HepG2 (cell line): ENCODE measurements around the gene TBX18. TPM values are rescaled to one million over a fixed set of nuclear protein-coding genes. Genes with fewer than 3 reads are reported as not detected.

ENCODE experiments used
- ATAC-seq: fragments of 200-7000 bp; cut with Tn5 transposase; 3 replicates; pipeline ENCODE4 v1.9.1; 2020; ENCODE audit warnings: mild to moderate bottlenecking, moderate library complexity
- BruUV-seq: library from RNA; stranded (reverse); fragments of 400-500 nt; replicated peaks from 2 replicates; lab custom pipeline; 2021; lab: Mats Ljungman, UMichigan
- CTCF ChIA-PET: fragments of 300-600 bp; formaldehyde crosslinking; extraction: SDS; loops from one replicate; lab custom pipeline; 2021; ENCODE audit warnings: low total read pairs, inconsistent platforms, low intra/inter-chr PET ratio; lab: Yijun Ruan, JAX
- POLR2A ChIA-PET: fragments of 350-600 bp; sonication (Branson Sonifier 250); formaldehyde crosslinking; loops from one replicate; lab custom pipeline; 2020; ENCODE audit warnings: antibody characterized with exemption, inconsistent platforms; lab: Yijun Ruan, JAX
- DNase-seq: peaks from one replicate; pipeline ENCODE4 v3.0.0-alpha.2; 2015; ENCODE audit warnings: low spot score
- FAIRE-seq: peaks from 3 replicates; lab custom pipeline; 2011; peaks lifted over from hg19 to GRCh38; lab: Jason Lieb, UNC
- H2AFZ ChIP-seq: one replicate; pipeline ENCODE4 v1.6.1; 2011; ENCODE audit warnings: low read length, inconsistent platforms
- H3K27ac ChIP-seq: fragments of 300-600 bp; 3 replicates; pipeline ENCODE4 v1.8.0; 2011; ENCODE audit warnings: mixed run types, mild to moderate bottlenecking, mixed read lengths, low read length, inconsistent platforms; ENCODE audit not compliant: insufficient read depth; ENCODE audit errors: extremely low read length
- H3K27me3 ChIP-seq, 2 experiments: fragments of 200-600 bp in 1 of 2; 2 replicates in 1 of 2; 3 replicates in 1 of 2; pipeline versions ENCODE4 v1.6.0 to v1.8.0; 2011; ENCODE audit warnings: low read length in 2 of 2, mild to moderate bottlenecking in 2 of 2, moderate library complexity in 2 of 2, inconsistent platforms in 1 of 2; ENCODE audit not compliant: insufficient read depth in 2 of 2, control insufficient read depth in 1 of 2
- H3K36me3 ChIP-seq, 2 experiments: fragments of 200-600 bp in 1 of 2; replicated peaks in 1 of 2; 2 replicates in 1 of 2; 3 replicates in 1 of 2; pipeline versions ENCODE4 v1.5.1 to v1.8.0; 2011; ENCODE audit warnings: low read length in 2 of 2, inconsistent platforms in 1 of 2; ENCODE audit not compliant: insufficient read depth in 2 of 2, control insufficient read depth in 1 of 2
- H3K4me1 ChIP-seq: 2 replicates; pipeline ENCODE4 v1.5.1; 2012; ENCODE audit warnings: low read length, inconsistent platforms; ENCODE audit not compliant: insufficient read depth
- H3K4me2 ChIP-seq: 2 replicates; pipeline ENCODE4 v1.6.0; 2011; ENCODE audit warnings: low read depth, low read length, inconsistent platforms
- H3K4me3 ChIP-seq, 3 experiments: fragments of 200-600 bp in 1 of 3; sonication (generic), shearing (Covaris generic) in 1 of 3; replicated peaks in 1 of 3; 2 replicates each; pipeline ENCODE4 v1.5.1; 2011 to 2016; ENCODE audit warnings: low read length in 3 of 3, inconsistent platforms in 2 of 3, low read depth in 2 of 3, mild to moderate bottlenecking in 2 of 3, control low read depth in 1 of 3, mixed read lengths in 1 of 3; ENCODE audit not compliant: insufficient read depth in 1 of 3
- H3K79me2 ChIP-seq: one replicate; pipeline ENCODE4 v1.6.1; 2011; ENCODE audit warnings: low read length, inconsistent platforms; ENCODE audit not compliant: insufficient read depth
- H3K9ac ChIP-seq: 2 replicates; pipeline ENCODE4 v1.6.0; 2011; ENCODE audit warnings: mild to moderate bottlenecking, low read depth, low read length, inconsistent platforms; ENCODE audit not compliant: insufficient read depth
- H3K9me3 ChIP-seq: 2 replicates; pipeline ENCODE4 v1.5.1; 2012; ENCODE audit warnings: mild to moderate bottlenecking, low read length
- H4K20me1 ChIP-seq: 2 replicates; pipeline ENCODE4 v1.6.0; 2011; ENCODE audit warnings: inconsistent platforms, mild to moderate bottlenecking, low read length, moderate library complexity; ENCODE audit not compliant: insufficient read depth
- DR1 ChIP-seq: sonication (generic); formaldehyde crosslinking; IDR thresholded peaks from 2 replicates; pipeline ENCODE4 v1.8.0; 2021; ENCODE audit warnings: mild to moderate bottlenecking, missing genetic modification reagents, inconsistent platforms
- GABPB1 ChIP-seq: IDR thresholded peaks from 2 replicates; pipeline ENCODE4 v1.6.1; 2016; ENCODE audit warnings: mild to moderate bottlenecking, missing genetic modification reagents, moderate library complexity, missing compliant biosample characterization
- KAT2B ChIP-seq: fragments of 150-350 bp; IDR thresholded peaks from 2 replicates; pipeline ENCODE4 v1.6.1; 2014; ENCODE audit warnings: low read depth, low read length, borderline replicate concordance
- MAF1 ChIP-seq: sonication (generic); formaldehyde crosslinking; IDR thresholded peaks from 2 replicates; pipeline ENCODE4 v1.5.0; 2020; ENCODE audit warnings: missing genetic modification reagents, borderline replicate concordance
- MAFF ChIP-seq: IDR thresholded peaks from 2 replicates; pipeline ENCODE4 v1.6.1; 2011; ENCODE audit warnings: low read depth, low read length, improper control_type of control experiment
- MAFK ChIP-seq, 2 experiments: IDR thresholded peaks in 1 of 2; conservative IDR thresholded peaks in 1 of 2; 2 replicates each; pipeline ENCODE4 v1.6.1; 2011; ENCODE audit warnings: improper control_type of control experiment in 2 of 2, low read length in 2 of 2
- PTBP1 ChIP-seq: fragments of 200-400 bp; formaldehyde crosslinking; IDR thresholded peaks from 2 replicates; pipeline ENCODE4 v1.6.1; 2018; ENCODE audit warnings: low read length, low read depth; ENCODE audit not compliant: poor library complexity, severe bottlenecking
- SALL1 ChIP-seq: sonication (generic); formaldehyde crosslinking; IDR thresholded peaks from 2 replicates; pipeline ENCODE4 v1.8.0; 2022; ENCODE audit warnings: mild to moderate bottlenecking, missing genetic modification reagents
- SIN3A ChIP-seq: IDR thresholded peaks from 2 replicates; pipeline ENCODE4 v1.6.1; 2011; ENCODE audit warnings: low read depth, mild to moderate bottlenecking, control low read depth, low read length, borderline replicate concordance
- SP1 ChIP-seq, 2 experiments: fragments of 450-650 bp in 1 of 2; sonication (generic) in 1 of 2; formaldehyde crosslinking in 1 of 2; IDR thresholded peaks; 2 replicates each; pipeline versions ENCODE4 v1.4.0 to v1.6.1; 2016 to 2020; ENCODE audit warnings: missing genetic modification reagents in 1 of 2
- THAP11 ChIP-seq: IDR thresholded peaks from 2 replicates; pipeline ENCODE4 v1.6.1; 2016; ENCODE audit warnings: missing biosample characterization, missing genetic modification reagents
- ZNF501 ChIP-seq: sonication (generic); formaldehyde crosslinking; IDR thresholded peaks from 2 replicates; pipeline ENCODE4 v1.5.1; 2020; ENCODE audit warnings: mild to moderate bottlenecking, moderate library complexity, missing genetic modification reagents
- ZNF547 ChIP-seq: sonication (generic); formaldehyde crosslinking; IDR thresholded peaks from 2 replicates; pipeline ENCODE4 v1.5.1; 2020; ENCODE audit warnings: mild to moderate bottlenecking, missing genetic modification reagents
- WGBS: methylation state at CpG from one replicate; pipeline ENCODE4 v1.1.6; 2017; ENCODE audit warnings: low lambda C conversion rate; 5-methylcytosine and 5-hydroxymethylcytosine counted together
- in situ Hi-C: cut with HindIII; loops from 2 replicates; pipeline ENCODE4 v1.10.0; 2017; ENCODE audit warnings: low pct_unique_long_range_greater_than_20kb; ENCODE audit not compliant: extremely low pct_ligation_motif_present
- intact Hi-C: fragments of 100-400 bp; cut with micrococcal nuclease; formaldehyde crosslinking; loops from one replicate; pipeline ENCODE4 v1.10.0; 2022; ENCODE audit not compliant: unreplicated experiment
- polyA plus RNA-seq, 8 experiments: library from polyadenylated mRNA; depleted of rRNA in 3 of 8; stranded (reverse) in 7 of 8; unstranded in 1 of 8; fragments of >200 nt; fragmentation: Illumina TruSeq in 4 of 8; extraction: Trizol in 4 of 8; gene quantifications; 2 replicates each; pipeline versions ENCODE4 v1.2.1 to v1.2.3, GENCODE V29; 2011 to 2016; ENCODE audit warnings: low read depth in 4 of 8, missing spikeins in 1 of 8, mixed read lengths in 1 of 8; ENCODE audit not compliant: insufficient read depth in 1 of 8
- total RNA-seq, 5 experiments: library from RNA; depleted of rRNA; stranded (reverse); fragments of >200 nt; fragmentation: Illumina TruSeq; extraction: Trizol; gene quantifications; 2 replicates each; pipeline ENCODE4 v1.2.3, GENCODE V29; 2016; ENCODE audit warnings: low read depth in 1 of 5
- TF ChIP-seq, protein P1 (sequence below): sonication (generic); formaldehyde crosslinking; IDR thresholded peaks from 2 replicates; pipeline ENCODE4 v1.5.1; 2020; ENCODE audit warnings: mild to moderate bottlenecking, moderate library complexity, missing genetic modification reagents

TBX18 gene
- total and polyA plus RNA-seq, 2 of the 13 experiments (the other 11 are each of a cell fraction or from before 2014, with no cell fraction given), result not detected

DNA sequence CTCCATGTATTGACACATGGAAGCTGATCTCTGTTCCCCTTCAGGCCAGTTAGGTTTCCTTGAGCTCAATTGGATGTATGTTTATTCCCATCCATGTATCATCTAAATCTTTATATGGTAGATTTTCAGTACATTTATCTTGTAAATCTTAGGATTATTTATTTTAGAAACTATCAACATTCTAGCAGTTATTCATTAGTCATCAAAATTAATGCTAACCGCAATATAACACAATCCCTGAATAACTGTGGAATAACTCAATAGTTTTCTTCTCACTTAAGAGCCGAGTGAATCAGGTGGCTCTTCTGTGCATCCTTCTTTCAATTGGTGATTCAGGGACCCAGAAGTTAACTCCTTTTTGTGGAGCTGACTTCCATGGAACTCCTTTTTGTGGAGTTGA, 15.5 kb upstream of the TBX18 start:
- Histone ChIP-seq H2AFZ (no peak overlapping the region), H3K4me1 (no peaks in the 10 kb centered on the region), H3K79me2 (no peaks in the 10 kb centered on the region), H3K27ac (no peak overlapping the region), H3K9ac (no peak overlapping the region), H3K4me2 (no peak overlapping the region), H3K36me3 (no peaks in the 10 kb centered on the region), H4K20me1 (no peaks in the 10 kb centered on the region), H3K4me3 (no peak overlapping the region), H3K9me3 (no peaks in the 10 kb centered on the region), H3K27me3 (no peaks in the 10 kb centered on the region)
- BruUV-seq, result no TSS peak
- intact Hi-C loops, result no loop called here
- FAIRE-seq (no peak), ATAC-seq (no peak), DNase-seq (no peak)
- in situ Hi-C loops, result no loop called here
- ChIA-PET CTCF (no interaction called here), POLR2A (no interaction called here)
- TF ChIP-seq ZNF501 (CRISPR knock-in tag) (no peak), MAFK (conservative IDR thresholded peaks at IDR 0.05 in 1 of 2, IDR thresholded peaks at IDR 0.05 in 1 of 2; ENCODE audit: low read length in 2 of 2) (peak; percentile 65 to 82), MAFF (peak; percentile 72; the same call in 1 of the 2 replicates)
- WGBS, result 2% methylated on average over 2 of the region's 2 CpGs

DNA sequence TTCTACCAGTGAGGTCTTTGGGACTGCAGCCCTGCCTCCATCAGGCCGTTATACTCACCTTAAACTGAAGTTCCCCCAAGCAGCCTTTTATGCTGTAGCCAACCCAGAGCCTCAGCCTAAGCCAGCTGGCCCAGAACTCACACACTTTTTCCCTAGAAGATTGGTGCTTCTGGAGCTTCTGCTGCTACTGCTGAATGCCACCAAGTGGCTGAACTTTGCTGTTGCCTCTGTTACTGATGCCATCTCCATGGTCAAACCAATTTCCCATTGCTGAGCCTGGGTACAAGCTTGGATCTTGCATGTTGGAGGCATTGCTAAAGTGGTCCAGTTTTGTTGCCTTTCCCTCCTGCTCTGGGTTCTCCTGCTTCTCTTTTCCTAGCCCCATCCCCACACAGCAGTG, 15.0 kb upstream of the TBX18 start:
- CTCF ChIA-PET, result no interaction called here
- no peak overlapping the region for H3K4me3 ChIP-seq
- in situ Hi-C loops, result no loop called here
- POLR2A ChIA-PET, result no interaction called here
- H3K9me3 ChIP-seq, result no peaks in the 10 kb centered on the region
- H3K79me2 ChIP-seq, result no peaks in the 10 kb centered on the region
- no peak for FAIRE-seq
- no peak overlapping the region for H3K9ac ChIP-seq
- no peaks in the 10 kb centered on the region for H3K36me3 ChIP-seq
- no peak for ATAC-seq
- H3K27ac ChIP-seq, result no peak overlapping the region
- no peak overlapping the region for H3K4me2 ChIP-seq
- WGBS, result 5% methylated on average over 1 of the region's 1 CpG
- DNase-seq, result no peak
- BruUV-seq, result no TSS peak
- H3K4me1 ChIP-seq, result no peaks in the 10 kb centered on the region
- intact Hi-C loops, result no loop called here
- H4K20me1 ChIP-seq, result no peaks in the 10 kb centered on the region
- no peaks in the 10 kb centered on the region for H3K27me3 ChIP-seq
- H2AFZ ChIP-seq, result no peak overlapping the region
- TF ChIP-seq, protein P1, sequence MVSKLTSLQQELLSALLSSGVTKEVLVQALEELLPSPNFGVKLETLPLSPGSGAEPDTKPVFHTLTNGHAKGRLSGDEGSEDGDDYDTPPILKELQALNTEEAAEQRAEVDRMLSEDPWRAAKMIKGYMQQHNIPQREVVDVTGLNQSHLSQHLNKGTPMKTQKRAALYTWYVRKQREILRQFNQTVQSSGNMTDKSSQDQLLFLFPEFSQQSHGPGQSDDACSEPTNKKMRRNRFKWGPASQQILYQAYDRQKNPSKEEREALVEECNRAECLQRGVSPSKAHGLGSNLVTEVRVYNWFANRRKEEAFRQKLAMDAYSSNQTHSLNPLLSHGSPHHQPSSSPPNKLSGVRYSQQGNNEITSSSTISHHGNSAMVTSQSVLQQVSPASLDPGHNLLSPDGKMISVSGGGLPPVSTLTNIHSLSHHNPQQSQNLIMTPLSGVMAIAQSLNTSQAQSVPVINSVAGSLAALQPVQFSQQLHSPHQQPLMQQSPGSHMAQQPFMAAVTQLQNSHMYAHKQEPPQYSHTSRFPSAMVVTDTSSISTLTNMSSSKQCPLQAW (CRISPR knock-in tag), result no peak
- no peak for TF ChIP-seq THAP11 (CRISPR knock-in tag)
- TF ChIP-seq SP1 (IDR thresholded peaks at IDR 0.05), result no peak
- no peak for TF ChIP-seq SP1 (CRISPR knock-in tag; IDR thresholded peaks at IDR 0.05)
- no peak for TF ChIP-seq MAF1 (CRISPR knock-in tag)
- TF ChIP-seq GABPB1 (CRISPR knock-in tag), result no peak
- TF ChIP-seq KAT2B, result no peak
- no peak for TF ChIP-seq ZNF547
- TF ChIP-seq SIN3A, result no peak
- TF ChIP-seq PTBP1, result no peak
- TF ChIP-seq SALL1, result no peak
- TF ChIP-seq DR1, result no peak
- TF ChIP-seq, all 625 proteins: peak for 0
